GM12874 (cell line): ENCODE measurements around the gene ITPK1.

Source experiments
- TF ChIP-seq, protein P1 (sequence below): IDR thresholded peaks from 2 replicates; pipeline ENCODE4 v1.5.1; 2011; ENCODE audit warnings: low read depth, mild to moderate bottlenecking, control low read depth, low read length, moderate library complexity; ENCODE audit not compliant: insufficient read depth

Gene ITPK1

DNA sequence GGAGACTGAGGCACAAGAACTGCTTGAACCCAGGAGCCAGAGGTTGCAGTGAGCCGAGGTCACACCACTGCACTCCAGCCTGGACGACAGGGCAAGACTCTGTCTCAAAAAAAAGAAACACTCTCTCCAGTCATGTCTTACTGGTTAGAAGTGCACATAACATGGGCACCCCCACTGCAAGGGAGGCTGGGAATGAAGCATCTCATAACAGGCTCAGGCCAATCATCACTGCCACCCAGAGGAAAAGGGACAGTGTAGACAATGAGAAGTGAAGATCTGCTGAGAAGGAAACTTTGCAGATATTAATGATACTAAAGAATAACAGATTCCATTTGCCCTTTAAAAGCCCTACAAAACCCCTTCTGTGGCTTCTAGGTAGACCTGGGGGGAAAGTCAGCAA is 66.9 kb downstream of the ITPK1 start:
- TF ChIP-seq, protein P1, sequence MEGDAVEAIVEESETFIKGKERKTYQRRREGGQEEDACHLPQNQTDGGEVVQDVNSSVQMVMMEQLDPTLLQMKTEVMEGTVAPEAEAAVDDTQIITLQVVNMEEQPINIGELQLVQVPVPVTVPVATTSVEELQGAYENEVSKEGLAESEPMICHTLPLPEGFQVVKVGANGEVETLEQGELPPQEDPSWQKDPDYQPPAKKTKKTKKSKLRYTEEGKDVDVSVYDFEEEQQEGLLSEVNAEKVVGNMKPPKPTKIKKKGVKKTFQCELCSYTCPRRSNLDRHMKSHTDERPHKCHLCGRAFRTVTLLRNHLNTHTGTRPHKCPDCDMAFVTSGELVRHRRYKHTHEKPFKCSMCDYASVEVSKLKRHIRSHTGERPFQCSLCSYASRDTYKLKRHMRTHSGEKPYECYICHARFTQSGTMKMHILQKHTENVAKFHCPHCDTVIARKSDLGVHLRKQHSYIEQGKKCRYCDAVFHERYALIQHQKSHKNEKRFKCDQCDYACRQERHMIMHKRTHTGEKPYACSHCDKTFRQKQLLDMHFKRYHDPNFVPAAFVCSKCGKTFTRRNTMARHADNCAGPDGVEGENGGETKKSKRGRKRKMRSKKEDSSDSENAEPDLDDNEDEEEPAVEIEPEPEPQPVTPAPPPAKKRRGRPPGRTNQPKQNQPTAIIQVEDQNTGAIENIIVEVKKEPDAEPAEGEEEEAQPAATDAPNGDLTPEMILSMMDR, result no peak

DNA sequence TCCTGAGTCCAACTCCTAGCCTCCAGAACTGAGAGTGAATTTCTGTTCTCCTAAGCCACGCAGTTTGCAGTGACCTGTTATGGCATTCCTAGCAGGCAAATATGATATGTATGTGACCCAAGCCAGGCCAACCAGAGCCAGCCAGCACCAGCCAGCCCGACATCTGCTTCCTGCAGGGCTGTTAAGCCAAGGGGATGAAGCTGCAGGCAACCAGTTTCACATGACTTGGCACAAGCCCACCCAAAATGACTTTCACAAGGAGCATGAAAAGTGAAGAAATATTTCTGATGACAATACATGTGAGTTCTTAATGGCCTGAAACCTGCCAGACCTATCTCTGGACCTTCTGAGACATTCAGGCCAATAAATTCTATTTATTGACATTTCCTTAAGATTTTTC is 68.1 kb downstream of the ITPK1 start:
- TF ChIP-seq, protein P1, result no peak

DNA sequence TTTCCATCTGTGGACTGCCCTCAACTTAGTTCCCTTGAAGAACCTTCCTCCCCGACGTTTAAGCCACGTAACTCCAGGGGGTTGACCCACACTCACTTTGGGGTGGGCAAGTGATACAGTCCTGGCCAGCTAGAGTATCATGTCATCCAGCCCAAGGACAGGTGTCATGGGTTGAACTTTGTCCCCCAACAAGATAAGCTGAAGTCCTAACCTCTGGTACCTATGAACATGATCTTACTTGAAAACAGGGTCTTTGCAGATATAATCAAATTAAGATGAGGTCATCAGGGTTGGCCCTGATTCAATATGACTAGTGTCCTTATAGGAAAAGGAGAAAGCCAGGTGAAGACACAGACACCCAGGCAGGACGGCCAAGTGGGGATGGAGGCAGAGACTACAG is 68.6 kb downstream of the ITPK1 start:
- TF ChIP-seq, protein P1, result no peak

DNA sequence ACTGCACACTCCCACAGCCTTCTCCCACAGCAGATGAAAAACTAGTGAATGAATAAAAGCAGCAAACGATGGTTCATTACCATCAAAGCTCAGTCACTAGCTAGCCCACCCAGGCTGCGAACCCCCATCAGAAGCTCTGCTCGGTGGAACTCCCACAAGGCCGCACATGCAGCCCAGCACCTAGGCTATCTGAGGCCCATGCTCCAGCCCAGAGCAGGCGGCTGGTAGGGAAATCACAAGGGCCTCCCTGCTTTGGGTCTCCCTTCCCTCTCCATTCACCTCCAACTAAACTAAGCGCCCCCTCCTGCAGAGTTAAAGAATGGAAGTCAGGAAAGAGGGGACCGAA is 69.0 kb downstream of the ITPK1 start:
- TF ChIP-seq, protein P1, result no peak

DNA sequence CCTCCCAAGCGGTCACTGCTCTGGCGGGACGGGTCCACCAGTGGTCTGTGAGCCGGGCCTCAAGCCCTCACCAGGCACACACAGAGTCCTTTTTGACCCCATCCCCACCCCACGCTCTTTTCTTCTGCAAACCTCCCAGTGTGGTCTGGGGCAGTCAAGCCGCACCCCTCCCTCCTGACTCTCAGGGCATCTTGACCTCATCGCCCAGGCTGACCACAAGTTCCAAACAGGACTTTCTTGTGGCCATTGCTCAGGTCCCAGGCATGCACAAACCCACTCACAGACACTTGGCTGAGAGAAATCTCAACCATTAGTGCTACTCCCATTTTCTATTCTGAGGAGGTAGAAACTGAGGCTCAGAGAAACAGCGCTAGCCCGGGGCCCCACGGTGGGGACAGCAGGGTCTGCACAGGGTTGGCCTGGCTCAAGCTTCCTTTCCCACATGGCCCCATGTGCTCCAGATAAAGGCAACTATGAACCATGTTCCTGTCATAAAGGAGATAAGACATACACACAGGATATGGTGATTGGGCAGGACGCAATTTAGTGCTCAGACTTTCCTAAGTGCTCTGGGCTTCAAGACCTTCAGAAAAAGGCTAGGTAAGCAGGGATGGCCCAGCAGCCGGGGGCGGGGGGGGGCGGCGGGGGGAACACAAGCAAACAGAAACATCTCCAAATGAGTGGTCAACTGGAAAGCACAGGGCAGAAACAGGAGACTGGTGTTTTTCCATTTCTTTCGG is 69.6 kb downstream of the ITPK1 start:
- TF ChIP-seq, protein P1, result no peak

DNA sequence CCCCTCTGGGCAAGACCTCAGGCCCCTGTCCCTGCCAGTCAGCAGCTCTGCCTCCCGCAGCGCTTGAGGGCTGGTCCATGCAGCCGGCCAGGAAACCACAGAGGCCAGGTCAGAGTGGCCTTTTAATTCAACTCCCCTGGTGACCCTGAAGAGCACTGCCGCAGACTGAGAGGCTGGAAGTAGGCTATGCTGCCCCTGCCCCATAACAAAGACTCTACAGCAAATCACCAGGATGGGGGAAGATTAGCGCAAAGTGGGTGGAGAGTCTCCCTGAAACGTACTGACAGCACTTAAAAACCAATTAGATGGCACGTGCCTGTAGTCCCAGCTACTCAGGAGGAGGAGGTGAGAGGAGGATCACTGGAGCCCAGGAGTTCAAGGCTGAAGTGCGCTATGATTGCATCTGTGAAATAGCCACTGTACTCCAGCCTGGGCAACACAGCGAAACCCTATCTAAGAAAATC is 70.5 kb downstream of the ITPK1 start:
- TF ChIP-seq, protein P1, result no peak

DNA sequence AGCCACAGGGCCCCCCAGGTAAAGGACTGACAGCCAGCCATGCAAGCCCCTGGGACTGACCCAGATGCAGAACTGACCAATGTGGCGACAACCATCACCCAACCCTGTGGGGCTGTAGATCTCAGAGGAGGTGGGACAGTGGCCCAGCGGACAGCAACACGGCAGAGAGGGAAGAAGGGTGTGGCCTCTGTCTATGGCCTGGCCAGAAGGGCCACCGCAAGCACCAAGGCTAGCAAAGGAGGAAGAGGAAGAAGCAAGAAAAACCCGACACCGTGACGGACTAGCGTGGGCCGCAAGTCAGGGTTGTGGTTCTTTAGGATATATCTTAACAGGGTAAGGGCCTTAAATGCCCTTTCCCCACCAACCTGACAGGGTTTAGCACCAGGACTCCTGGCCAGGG is 71.2 kb downstream of the ITPK1 start:
- TF ChIP-seq, protein P1, result no peak
